ENCODE measurements around the gene GPR55.
A peak's percentile ranks its signal among the peaks of the same experiment; 100 is the strongest.
"Not testable (repeated sequence)": the region's sequence is repeated elsewhere in the genome, so short reads cannot be mapped to it uniquely, and the experiment has no call there.

GPR55 gene

GRCh38 chr2:230924470-230925341 is at the start of gene GPR55:
Gene GPR55, minus strand, starts transcription at chr2:230925242. Its CDS starts 14,280 bp downstream, at chr2:230910962.
- no peak for DNase-seq (ENCODE audit: low read depth)
- TF ChIP-seq CTCF (conservative IDR thresholded peaks at IDR 0.05; ENCODE audit: low read length) = no peak
- H3K4me3 ChIP-seq (ENCODE audit: low read length) = no peak within 1 kb of the TSS

DNA sequence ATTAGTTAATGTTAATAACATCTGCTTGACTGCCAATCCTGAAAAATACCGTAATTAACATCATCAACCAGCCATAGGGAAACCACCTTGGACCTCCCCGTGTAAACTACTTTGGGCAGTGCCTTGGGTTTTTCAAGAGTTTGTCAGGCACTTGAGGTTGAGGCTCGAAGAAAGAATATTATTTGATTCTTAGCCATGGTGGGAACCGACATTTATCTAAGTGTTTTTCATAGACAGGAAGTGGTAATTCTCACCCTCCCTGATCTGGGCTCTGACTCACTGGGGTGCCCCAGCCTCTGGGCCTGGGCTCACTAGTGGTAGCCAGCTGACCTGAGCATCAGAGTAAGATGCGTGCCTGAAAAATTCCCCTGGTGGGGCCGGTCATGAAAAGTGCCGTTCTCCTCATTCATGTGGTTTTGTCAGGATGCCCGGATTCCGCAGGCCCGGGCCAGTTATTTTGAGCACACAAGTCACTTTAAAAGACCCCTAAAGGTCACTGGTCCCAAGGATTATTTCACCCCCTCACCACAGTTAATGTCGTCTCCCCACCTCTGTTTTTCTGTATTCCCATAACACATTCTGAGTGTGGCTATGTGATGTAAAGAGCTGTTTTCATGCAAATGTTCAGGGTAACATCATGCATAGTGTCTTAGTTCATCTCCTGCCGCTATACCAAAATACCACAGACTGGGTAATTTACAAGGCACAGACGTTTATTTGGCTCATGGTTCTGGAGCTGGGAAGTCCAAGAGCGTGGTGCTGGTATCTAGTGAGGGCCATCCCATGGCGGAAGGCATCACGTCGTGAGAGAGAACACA is 49.3 kb upstream of the GPR55 start:
- H3K4me3 ChIP-seq (ENCODE audit: low read length) = no peak overlapping the region
- DNase-seq (ENCODE audit: low read depth) = peak; percentile 62
- no peak for TF ChIP-seq CTCF (conservative IDR thresholded peaks at IDR 0.05; ENCODE audit: low read length)

GRCh38 chr2:230972046-230972445 is 47.0 kb upstream of the GPR55 start:
- DNase-seq (ENCODE audit: low read depth) = no peak
- H3K4me3 ChIP-seq (ENCODE audit: low read length) = no peak overlapping the region
- no peak for TF ChIP-seq CTCF (conservative IDR thresholded peaks at IDR 0.05; ENCODE audit: low read length)

DNA sequence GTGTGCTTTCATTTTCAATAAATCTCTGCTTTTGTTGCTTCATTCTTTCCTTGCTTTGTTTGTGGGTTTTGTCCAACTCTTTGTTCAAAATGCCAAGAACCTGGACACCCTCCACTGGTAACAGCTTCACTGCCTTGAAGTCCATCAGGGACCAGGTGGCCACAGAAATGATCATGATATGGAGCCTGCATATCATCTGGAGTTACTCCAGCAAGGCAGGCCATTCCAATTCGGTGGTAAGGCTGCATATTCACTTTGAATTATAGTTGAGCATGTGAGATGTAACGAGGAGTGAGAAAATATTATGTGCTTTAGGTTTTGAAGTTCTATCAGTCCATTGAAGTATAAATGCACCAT is 44.6 kb upstream of the GPR55 start:
- H3K4me3 ChIP-seq (ENCODE audit: low read length) = no peak overlapping the region
- DNase-seq (ENCODE audit: low read depth) = no peak
- no peak for TF ChIP-seq CTCF (conservative IDR thresholded peaks at IDR 0.05; ENCODE audit: low read length)

GRCh38 chr2:230968921-230969658 is 44.0 kb upstream of the GPR55 start:
- no peak for DNase-seq (ENCODE audit: low read depth)

DNA sequence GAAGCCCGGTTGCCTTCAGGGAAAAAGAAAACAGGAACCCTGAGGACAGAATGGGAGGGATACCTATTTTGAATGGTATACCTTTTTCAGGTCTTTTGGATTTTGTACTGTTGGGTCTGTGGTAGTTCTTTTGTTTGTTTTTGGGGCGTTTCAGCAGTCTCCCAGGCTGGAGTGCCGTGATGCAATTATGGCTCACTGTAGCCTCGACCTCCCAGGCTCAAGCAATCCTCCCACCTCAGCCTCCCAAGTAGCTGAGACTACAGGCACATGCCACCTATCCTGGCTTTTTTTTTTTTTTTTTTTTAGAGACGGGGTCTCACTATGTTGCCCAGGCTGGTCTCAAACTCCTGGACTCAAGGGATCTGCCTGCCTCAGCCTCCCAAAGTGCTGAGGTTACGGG is 43.3 kb upstream of the GPR55 start:
- not testable (repeated sequence) for DNase-seq (ENCODE audit: low read depth); H3K4me3 ChIP-seq (ENCODE audit: low read length)

More at GRCh38 chr2:230968921-230969658, 44.0 kb upstream of the GPR55 start:
- H3K4me3 ChIP-seq (ENCODE audit: low read length) = no peak overlapping the region; the same call in 1 of the 2 replicates
- TF ChIP-seq CTCF (conservative IDR thresholded peaks at IDR 0.05; ENCODE audit: low read length) = no peak

- H3K4me3 ChIP-seq (ENCODE audit: low read length) = no peak overlapping the region
- DNase-seq (ENCODE audit: low read depth) = no peak
- no peak for TF ChIP-seq CTCF (conservative IDR thresholded peaks at IDR 0.05; ENCODE audit: low read length)
Observed at GRCh38 chr2:230967113-230967512, 42.1 kb upstream of the GPR55 start.
